Measurements from ENCODE around the gene CST9.
"Not testable (repeated sequence)": the region's sequence is repeated elsewhere in the genome, so short reads cannot be mapped to it uniquely, and the experiment has no call there.

Gene CST9

GRCh38 chr20:23637282-23638221 lies 31.8 kb upstream of the CST9 start, which contains the start of gene CST3:
Gene CST3, minus strand, starts transcription at chr20:23637955. Its CDS starts 93 bp downstream, at chr20:23637862.
- Histone ChIP-seq H3K4me1 (ENCODE audit: insufficient read depth, low read length) (peaks cover 8% of the 10 kb centered on the region), H3K27me3 (ENCODE audit: insufficient read depth, low read length) (peaks cover 14% of the 10 kb centered on the region), H3K36me3 (ENCODE audit: insufficient read depth, low read length) (0 out of 2 replicates have a peak, but pooled peaks cover 2% of the 10 kb centered on the region), H3K27ac (ENCODE audit: low read depth, low read length) (peak within 1 kb of the TSS; percentile 41; the same call in 1 of the 2 replicates), H3K4me3 (ENCODE audit: low read length) (peak within 1 kb of the TSS; percentile 83), H3K9me3 (ENCODE audit: insufficient read depth, low read depth, low read length) (no peaks in the 10 kb centered on the region), H3K9ac (ENCODE audit: low read depth, low read length) (peak within 1 kb of the TSS; percentile 78)
- under 1% methylated on average over 92 of the region's 92 CpGs for WGBS

DNA sequence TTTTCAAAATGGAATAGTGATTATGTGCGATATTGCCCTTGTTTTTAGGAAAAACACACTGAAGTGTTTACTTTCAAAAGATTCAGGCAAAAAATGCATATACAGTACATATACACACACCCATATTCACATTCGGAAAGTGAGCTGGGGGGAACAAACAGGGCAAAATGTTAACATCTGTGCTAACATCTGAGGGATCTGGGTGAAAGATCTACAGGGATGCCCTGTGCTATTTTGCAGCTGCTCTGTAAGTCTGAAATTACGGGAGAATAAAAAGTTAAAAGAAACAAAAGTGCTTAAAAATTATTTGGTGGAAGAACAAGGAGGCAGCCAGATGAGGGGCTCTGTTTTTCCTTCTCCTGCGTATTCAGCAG lies 31.2 kb upstream of the CST9 start:
- H3K9ac ChIP-seq (ENCODE audit: low read depth, low read length), result peak overlapping the region; percentile 78; the same call in 1 of the 2 replicates

GRCh38 chr20:23636182-23636907 lies 30.6 kb upstream of the CST9 start:
- peak overlapping the region; percentile 83 for H3K4me3 ChIP-seq (ENCODE audit: low read length)
- peaks cover 8% of the 10 kb centered on the region for H3K4me1 ChIP-seq (ENCODE audit: insufficient read depth, low read length)
- H3K27me3 ChIP-seq (ENCODE audit: insufficient read depth, low read length), result peaks cover 14% of the 10 kb centered on the region
- WGBS, result 81% methylated on average over 19 of the region's 19 CpGs
- H3K9me3 ChIP-seq (ENCODE audit: insufficient read depth, low read depth, low read length), result no peaks in the 10 kb centered on the region
- 0 out of 2 replicates have a peak, but pooled peaks cover 3% of the 10 kb centered on the region for H3K36me3 ChIP-seq (ENCODE audit: insufficient read depth, low read length)
- H3K9ac ChIP-seq (ENCODE audit: low read depth, low read length), result no peak overlapping the region
- H3K27ac ChIP-seq (ENCODE audit: low read depth, low read length), result no peak overlapping the region

More for the DNA sequence above, 31.2 kb upstream of the CST9 start:
- WGBS, result 44% methylated on average over 4 of the region's 4 CpGs
- H3K9me3 ChIP-seq (ENCODE audit: insufficient read depth, low read depth, low read length), result no peaks in the 10 kb centered on the region
- H3K4me1 ChIP-seq (ENCODE audit: insufficient read depth, low read length), result peaks cover 8% of the 10 kb centered on the region
- 0 out of 2 replicates have a peak, but pooled peaks cover 3% of the 10 kb centered on the region for H3K36me3 ChIP-seq (ENCODE audit: insufficient read depth, low read length)
- no peak overlapping the region for H3K27ac ChIP-seq (ENCODE audit: low read depth, low read length)
- peak overlapping the region; percentile 83 for H3K4me3 ChIP-seq (ENCODE audit: low read length)
- H3K27me3 ChIP-seq (ENCODE audit: insufficient read depth, low read length), result peaks cover 14% of the 10 kb centered on the region

DNA sequence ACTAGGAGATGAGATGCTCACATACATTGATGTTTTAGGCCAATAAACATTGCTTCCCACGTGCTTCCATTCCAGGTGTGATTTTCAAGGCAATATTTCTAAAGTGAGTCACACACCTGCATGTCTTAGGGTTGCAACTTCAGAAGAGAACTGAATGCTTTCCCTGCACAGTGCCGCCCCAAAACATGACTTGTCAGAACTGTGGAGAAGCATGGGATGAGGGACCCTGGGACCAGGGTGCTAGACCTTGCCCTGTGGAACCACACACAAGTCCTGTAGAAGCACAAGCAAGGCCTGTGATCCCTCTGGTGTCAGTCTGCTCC lies 30.0 kb upstream of the CST9 start:
- peaks cover 14% of the 10 kb centered on the region for H3K27me3 ChIP-seq (ENCODE audit: insufficient read depth, low read length)
- not testable (repeated sequence) for H3K9me3 ChIP-seq (ENCODE audit: insufficient read depth, low read depth, low read length); H3K9ac ChIP-seq (ENCODE audit: low read depth, low read length); H3K27ac ChIP-seq (ENCODE audit: low read depth, low read length); H3K4me3 ChIP-seq (ENCODE audit: low read length); H3K36me3 ChIP-seq (ENCODE audit: insufficient read depth, low read length); H3K4me1 ChIP-seq (ENCODE audit: insufficient read depth, low read length)
- 90% methylated on average over 1 of the region's 2 CpGs for whole genome bisulfite sequencing

DNA sequence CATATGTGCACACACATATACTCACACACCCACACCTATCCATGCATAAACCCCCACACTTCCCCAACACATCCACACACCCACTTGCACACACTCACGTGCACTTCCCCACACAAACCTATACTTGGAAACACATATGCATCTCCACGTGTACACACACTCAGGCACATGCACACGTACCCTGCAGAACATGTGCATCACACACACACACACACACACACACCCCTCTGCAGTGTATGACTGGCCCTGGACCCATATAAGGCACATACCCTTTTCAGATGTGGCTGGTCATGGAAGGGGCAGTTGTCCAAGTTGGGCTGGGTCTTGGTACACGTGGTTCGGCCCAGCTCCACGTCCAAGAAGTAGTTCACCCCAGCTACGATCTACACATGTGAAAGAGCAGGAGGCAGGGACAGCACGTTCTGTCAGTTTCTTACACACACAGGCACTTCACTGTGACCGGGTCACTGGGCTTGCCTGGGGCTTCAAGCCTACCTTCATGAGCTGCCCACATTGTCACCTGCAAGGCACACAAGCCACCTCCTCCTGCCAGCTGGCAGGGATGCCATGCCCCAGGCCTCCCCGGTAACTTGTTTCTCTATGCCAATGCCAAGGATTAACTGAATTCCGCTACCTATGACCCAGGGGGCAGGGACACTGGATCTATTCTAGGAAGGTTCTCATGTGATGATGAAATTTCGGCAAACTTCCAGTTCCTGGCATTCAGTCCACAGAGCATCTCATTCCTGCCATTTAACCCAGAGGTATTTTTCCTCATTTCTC lies 29.5 kb upstream of the CST9 start:
- 0 out of 2 replicates have a peak, but pooled peaks cover 3% of the 10 kb centered on the region for H3K36me3 ChIP-seq (ENCODE audit: insufficient read depth, low read length)
- 84% methylated on average over 12 of the region's 12 CpGs for WGBS
- H3K9ac ChIP-seq (ENCODE audit: low read depth, low read length), result no peak overlapping the region
- H3K4me1 ChIP-seq (ENCODE audit: insufficient read depth, low read length), result peaks cover 5% of the 10 kb centered on the region
- no peaks in the 10 kb centered on the region for H3K9me3 ChIP-seq (ENCODE audit: insufficient read depth, low read depth, low read length)
- H3K27ac ChIP-seq (ENCODE audit: low read depth, low read length), result no peak overlapping the region
- no peak overlapping the region for H3K4me3 ChIP-seq (ENCODE audit: low read length)
- peaks cover 14% of the 10 kb centered on the region for H3K27me3 ChIP-seq (ENCODE audit: insufficient read depth, low read length)

DNA sequence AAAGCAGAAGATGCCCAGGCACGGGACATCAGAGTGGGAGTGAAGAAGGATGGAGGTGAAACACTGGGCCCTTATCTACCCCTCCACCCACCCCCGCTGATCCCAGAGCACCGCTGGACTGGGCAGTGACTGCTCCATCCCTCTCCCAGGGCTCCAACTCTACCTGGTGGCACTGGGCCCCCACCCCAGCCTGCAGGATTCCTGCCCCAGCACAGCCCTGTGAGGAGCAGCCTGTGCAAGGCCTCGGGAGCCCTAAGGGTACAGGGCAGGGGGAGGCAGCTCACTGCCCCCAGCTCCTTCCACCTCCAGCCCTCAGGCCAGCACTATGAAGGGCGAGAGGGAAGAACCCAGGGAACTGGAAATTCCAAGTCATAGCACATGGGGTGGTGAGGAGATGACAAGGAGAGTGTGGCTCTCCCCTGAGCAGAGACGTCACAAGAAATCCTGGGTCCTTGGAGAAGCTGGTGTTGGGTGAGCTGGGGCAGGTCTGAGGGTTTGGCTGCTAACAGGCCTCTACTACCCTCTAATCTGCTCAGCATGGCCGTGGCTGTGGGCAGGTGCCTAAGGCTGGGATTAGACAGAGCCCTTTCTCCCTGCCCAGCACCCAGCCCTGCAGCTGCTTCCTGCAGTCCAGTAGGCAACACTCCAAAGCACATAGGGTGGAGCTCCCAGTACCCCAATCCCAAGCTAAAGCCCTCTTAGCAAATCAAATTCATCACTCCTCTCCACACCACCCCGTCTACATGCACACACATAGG lies 28.5 kb upstream of the CST9 start:
- Histone ChIP-seq H3K9ac (ENCODE audit: low read depth, low read length) (no peak overlapping the region), H3K4me3 (ENCODE audit: low read length) (no peak overlapping the region), H3K4me1 (ENCODE audit: insufficient read depth, low read length) (peaks cover 11% of the 10 kb centered on the region), H3K9me3 (ENCODE audit: insufficient read depth, low read depth, low read length) (no peaks in the 10 kb centered on the region), H3K36me3 (ENCODE audit: insufficient read depth, low read length) (0 out of 2 replicates have a peak, but pooled peaks cover 3% of the 10 kb centered on the region), H3K27me3 (ENCODE audit: insufficient read depth, low read length) (peaks cover 14% of the 10 kb centered on the region), H3K27ac (ENCODE audit: low read depth, low read length) (no peak overlapping the region)
- 92% methylated on average over 8 of the region's 8 CpGs for WGBS

GRCh38 chr20:23632711-23633573 lies 27.2 kb upstream of the CST9 start:
- Histone ChIP-seq H3K27me3 (ENCODE audit: insufficient read depth, low read length) (peaks cover 14% of the 10 kb centered on the region), H3K27ac (ENCODE audit: low read depth, low read length) (no peak overlapping the region), H3K4me1 (ENCODE audit: insufficient read depth, low read length) (peaks cover 15% of the 10 kb centered on the region), H3K9me3 (ENCODE audit: insufficient read depth, low read depth, low read length) (no peaks in the 10 kb centered on the region), H3K4me3 (ENCODE audit: low read length) (no peak overlapping the region), H3K9ac (ENCODE audit: low read depth, low read length) (no peak overlapping the region), H3K36me3 (ENCODE audit: insufficient read depth, low read length) (0 out of 2 replicates have a peak, but pooled peaks cover 3% of the 10 kb centered on the region)
- WGBS, result 84% methylated on average over 8 of the region's 8 CpGs

DNA sequence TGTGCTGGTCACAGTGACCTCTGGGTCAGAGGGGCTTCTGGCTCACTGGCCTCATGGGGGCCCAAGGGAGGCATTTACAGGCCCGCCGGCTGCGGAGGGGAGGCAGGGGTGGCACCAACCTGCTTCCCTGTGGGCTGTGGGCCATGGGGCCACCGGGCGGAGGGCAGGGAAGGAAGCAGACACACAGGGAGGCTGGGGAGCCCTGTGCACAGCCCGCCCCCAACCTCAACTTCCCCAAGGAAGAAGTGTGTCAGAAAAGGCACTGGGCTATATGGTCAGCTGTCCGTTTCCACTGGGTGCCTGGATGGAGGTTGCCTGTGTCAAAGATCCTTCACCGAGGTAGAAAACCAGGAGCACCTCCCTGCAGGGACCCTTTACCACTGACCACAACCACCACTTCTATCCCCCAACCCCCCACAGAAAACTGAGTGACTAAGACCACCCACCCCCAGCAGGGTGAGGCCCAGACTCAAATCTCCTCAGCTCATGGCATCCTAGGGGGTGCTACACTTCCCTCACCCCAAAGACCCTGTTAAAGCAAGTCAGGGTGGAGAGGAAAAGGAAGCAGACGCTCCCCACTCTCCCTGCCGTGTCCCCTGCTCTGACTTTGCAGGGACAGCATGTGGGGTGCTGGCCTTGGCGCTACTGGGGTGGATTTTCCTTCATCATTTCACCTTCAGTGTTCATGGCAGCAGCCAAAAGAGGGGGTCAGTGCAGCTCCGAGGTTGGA lies 26.4 kb upstream of the CST9 start:
- 94% methylated on average over 12 of the region's 12 CpGs for WGBS
- H3K9me3 ChIP-seq (ENCODE audit: insufficient read depth, low read depth, low read length), result no peaks in the 10 kb centered on the region
- no peak overlapping the region for H3K9ac ChIP-seq (ENCODE audit: low read depth, low read length)
- peaks cover 15% of the 10 kb centered on the region for H3K4me1 ChIP-seq (ENCODE audit: insufficient read depth, low read length)
- no peak overlapping the region for H3K4me3 ChIP-seq (ENCODE audit: low read length)
- H3K27me3 ChIP-seq (ENCODE audit: insufficient read depth, low read length), result peaks cover 13% of the 10 kb centered on the region
- no peak overlapping the region for H3K27ac ChIP-seq (ENCODE audit: low read depth, low read length)
- 0 out of 2 replicates have a peak, but pooled peaks cover 3% of the 10 kb centered on the region for H3K36me3 ChIP-seq (ENCODE audit: insufficient read depth, low read length)

- WGBS, result 96% methylated on average over 9 of the region's 9 CpGs
- H3K27ac ChIP-seq (ENCODE audit: low read depth, low read length), result no peak overlapping the region
- peaks cover 11% of the 10 kb centered on the region; the same call in 1 of the 2 replicates for H3K4me1 ChIP-seq (ENCODE audit: insufficient read depth, low read length)
- H3K9me3 ChIP-seq (ENCODE audit: insufficient read depth, low read depth, low read length), result no peaks in the 10 kb centered on the region
- no peak overlapping the region for H3K4me3 ChIP-seq (ENCODE audit: low read length)
- H3K27me3 ChIP-seq (ENCODE audit: insufficient read depth, low read length), result peaks cover 5% of the 10 kb centered on the region
- H3K36me3 ChIP-seq (ENCODE audit: insufficient read depth, low read length), result 0 out of 2 replicates have a peak, but pooled peaks cover 3% of the 10 kb centered on the region
- no peak overlapping the region for H3K9ac ChIP-seq (ENCODE audit: low read depth, low read length)
Measured at GRCh38 chr20:23631226-23631822, 25.6 kb upstream of the CST9 start.

Measured in HUES64 (cell line).